HG02840 (cell line): Measurements from ENCODE around the gene TSC22D2.
"Not testable (repeated sequence)": the region's sequence is repeated elsewhere in the genome, so short reads cannot be mapped to it uniquely, and the experiment has no call there.

Experiments used
- ATAC-seq: cut with Tn5 transposase; IDR thresholded peaks from one replicate; pipeline ENCODE4 v1.9.1; 2021; ENCODE audit warnings: mild to moderate bottlenecking, moderate library complexity, moderate number of reproducible peaks; ENCODE audit not compliant: unreplicated experiment, low FRiP score

TSC22D2 gene

GRCh38 chr3:150469931-150470740 is 62.0 kb downstream of the TSC22D2 start:
- no peak for ATAC-seq

DNA sequence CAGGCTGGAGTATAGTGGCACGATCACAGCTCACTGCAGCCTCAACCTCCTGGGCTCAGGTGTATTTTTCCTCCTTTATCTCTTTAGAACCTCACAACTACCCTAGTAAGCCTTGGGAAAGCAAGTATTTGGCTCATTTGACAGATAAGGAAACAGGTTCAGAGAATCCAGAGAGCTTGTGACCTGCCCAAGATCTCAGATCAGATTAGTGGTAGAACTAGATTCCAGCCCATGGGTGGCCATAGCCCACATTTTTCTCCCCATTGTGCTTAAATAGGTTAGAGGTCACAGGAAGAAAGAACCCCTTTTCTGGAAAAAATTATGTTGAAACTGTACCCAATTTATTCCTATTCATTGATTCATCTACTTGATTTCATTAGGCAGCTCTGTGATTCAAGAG is 64.3 kb downstream of the TSC22D2 start:
- ATAC-seq = no peak

DNA sequence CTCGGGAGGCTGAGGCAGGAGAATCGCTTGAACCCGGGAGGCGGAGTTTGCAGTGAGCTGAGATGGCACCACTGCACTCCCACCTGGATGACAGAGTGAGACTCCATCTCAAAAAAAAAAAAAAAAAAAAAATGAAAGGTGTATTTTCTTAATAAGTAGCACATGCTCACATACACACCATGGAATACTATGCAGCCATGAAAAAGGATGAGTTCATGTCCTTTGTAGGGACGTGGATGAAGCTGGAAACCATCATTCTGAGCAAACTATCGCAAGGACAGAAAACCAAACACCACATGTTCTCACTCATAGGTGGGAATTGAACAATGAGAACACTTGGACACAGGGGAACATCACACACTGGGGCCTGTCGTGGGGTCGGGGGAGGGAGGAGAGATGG is 65.1 kb downstream of the TSC22D2 start:
- not testable (repeated sequence) for ATAC-seq

DNA sequence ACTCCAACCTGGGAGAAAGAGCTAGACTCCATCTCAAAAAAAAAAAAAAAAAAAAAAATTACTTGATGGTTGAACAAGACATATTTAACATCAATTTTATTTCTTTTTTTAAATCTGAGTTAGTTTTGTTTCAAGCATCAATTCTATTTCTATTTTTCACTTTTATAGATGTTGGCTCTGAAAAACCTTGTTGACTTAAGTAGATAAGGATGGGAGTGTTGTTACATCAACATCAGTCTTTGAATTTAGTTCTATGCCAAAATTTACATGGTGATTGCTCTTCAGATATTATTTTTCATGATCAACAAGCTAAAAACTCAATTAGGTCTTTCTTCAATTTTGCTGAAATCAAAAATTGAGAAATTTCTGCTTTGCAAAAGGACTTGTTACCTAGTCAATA is 71.3 kb downstream of the TSC22D2 start:
- no peak for ATAC-seq

GRCh38 chr3:150480877-150481276 is 72.8 kb downstream of the TSC22D2 start:
- ATAC-seq = no peak

GRCh38 chr3:150483226-150483625 is 75.1 kb downstream of the TSC22D2 start:
- ATAC-seq = no peak

DNA sequence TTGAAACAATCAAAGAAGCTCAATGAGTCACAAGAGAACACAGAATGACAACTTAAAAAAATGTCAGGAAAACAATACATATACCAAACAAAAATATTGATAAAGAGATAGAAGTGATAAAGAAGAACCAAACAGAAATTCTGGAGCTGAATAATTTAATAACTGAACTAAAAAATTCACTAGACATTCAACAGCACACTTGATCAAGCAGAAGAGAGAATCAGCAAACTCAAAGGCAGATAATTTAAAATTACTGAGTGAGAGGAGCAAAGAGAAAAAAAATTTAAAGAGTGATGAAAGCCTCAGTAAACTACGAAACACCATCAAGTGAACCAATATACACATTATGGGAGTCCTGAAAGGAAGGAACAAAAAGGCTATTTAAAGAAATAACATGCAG is 76.3 kb downstream of the TSC22D2 start:
- ATAC-seq = no peak

- ATAC-seq = no peak
These were observed 80.8 kb downstream of the TSC22D2 start for GRCh38 chr3:150488867-150489266.

GRCh38 chr3:150490277-150490986 is 82.3 kb downstream of the TSC22D2 start:
- no peak for ATAC-seq

DNA sequence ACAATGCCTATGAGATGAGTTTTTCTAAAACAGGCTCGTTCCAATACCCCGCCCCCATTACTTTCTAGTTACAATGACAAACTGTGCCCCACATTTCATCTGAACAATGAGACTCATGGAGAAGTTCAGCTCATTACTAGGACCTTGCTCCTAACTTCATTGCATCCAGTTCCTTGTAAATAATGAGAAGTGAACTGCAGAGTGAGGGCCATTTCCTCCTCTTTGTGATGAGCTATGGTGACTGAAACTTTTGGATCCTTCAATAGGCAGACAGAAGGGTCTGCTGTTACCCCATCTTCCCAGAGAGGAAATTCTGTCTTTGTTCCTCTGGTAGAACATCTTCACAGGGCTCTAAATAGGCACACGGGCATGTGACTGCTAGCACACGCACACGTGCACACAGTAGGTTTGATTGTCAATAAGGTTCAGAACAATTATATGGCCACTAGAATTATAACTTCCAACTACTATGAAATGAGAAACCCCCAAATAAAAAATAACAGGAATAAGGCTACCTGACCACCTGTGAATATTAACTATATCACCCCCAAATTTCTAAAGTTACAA is 86.4 kb downstream of the TSC22D2 start:
- no peak for ATAC-seq

DNA sequence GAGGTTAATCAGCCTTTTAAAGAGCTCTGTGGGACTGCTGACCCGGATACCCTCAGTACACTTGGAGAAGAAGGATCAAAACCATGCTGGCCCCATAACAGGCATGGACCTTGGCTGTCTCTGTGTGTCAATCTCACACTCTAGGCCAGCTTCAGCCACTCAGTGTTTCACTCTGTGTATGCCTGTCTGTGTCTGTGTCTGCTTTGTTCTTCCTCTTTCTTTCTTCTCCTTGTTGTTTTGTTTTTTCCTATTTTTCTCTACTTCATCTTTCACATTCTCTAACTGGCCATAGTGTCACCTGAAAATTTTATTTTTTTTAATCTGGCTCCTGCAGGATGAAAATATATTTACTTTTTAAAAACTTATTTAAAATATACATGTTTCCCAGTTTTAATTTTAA is 87.1 kb downstream of the TSC22D2 start:
- ATAC-seq = no peak

GRCh38 chr3:150495563-150496168 is 87.6 kb downstream of the TSC22D2 start:
- no peak for ATAC-seq

DNA sequence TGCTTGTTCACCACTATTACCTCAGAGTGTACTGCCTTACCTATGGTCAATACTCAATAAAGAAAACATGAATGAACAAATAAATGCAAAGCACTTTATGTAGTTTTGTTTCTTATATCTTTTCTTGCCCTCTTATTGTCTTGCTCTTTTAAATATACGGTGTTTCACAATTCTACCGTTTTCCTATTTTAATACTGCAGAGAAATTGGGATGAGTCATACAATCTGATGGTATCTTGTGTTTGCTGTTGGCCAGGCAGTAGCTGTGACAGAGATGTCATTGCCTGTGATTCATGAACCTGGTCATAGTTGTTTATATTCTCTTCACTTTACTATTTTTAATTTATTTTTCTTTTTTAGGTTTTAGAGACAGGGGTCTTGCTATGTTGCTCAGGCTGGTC is 89.9 kb downstream of the TSC22D2 start:
- ATAC-seq = no peak

DNA sequence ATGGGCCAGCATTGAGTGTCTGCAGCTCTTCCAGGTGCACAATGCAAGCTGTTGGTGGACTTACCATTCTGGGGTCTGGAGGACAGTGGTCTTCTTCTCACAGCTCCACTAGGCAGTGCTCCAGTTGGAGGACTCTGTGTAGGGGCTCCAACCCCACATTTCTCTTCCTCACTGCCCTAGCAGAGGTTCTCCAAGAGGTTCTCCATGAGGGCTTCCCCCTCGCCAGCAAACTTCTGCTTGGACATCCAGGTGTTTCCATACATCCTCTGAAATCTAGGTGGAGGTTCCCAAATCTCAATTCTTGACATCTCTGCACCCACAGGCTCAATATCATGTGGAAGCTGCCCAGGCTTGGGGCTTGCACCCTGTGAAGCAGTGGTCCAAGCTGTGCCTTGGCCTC is 92.9 kb downstream of the TSC22D2 start:
- not testable (repeated sequence) for ATAC-seq

DNA sequence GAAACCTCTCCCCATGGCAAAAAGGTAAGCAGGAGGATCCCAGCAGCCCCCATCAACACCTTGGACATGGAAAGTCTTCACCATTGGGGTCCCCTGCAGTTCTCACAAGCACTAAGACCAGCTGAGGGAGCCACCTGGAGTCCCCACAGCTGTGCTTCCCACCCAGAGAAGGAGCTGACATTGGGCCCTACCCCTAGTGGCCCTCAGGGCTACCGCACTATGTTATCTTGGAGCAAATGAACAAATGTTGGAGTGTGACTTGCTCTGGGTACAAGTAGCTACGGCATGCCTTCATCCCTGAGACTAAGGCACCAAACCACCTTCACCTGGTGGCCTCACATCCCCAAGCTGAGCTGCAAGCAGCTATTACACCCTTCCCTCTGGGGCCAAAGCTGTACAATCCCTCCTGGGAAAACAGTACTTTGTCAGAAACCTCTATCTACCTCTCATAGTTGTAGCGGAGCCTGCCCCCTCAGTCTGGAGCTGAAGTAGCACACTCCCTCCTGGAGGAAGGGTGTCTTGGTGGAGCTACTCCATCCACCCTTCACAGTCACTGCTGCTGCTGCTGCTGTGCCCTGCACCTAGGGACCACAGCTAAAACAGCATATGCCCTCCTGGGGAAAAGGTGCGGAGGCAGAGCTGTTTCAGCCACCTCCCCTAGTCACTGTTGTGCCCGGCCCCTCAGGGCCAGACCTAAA is 95.5 kb downstream of the TSC22D2 start:
- no peak for ATAC-seq

- no peak for ATAC-seq
These were observed 96.4 kb downstream of the TSC22D2 start for GRCh38 chr3:150504483-150504882.

- ATAC-seq = no peak
These were observed 100.3 kb downstream of the TSC22D2 start for GRCh38 chr3:150508401-150508800.

- no peak for ATAC-seq
These were observed 101.7 kb downstream of the TSC22D2 start for GRCh38 chr3:150509780-150510179.

DNA sequence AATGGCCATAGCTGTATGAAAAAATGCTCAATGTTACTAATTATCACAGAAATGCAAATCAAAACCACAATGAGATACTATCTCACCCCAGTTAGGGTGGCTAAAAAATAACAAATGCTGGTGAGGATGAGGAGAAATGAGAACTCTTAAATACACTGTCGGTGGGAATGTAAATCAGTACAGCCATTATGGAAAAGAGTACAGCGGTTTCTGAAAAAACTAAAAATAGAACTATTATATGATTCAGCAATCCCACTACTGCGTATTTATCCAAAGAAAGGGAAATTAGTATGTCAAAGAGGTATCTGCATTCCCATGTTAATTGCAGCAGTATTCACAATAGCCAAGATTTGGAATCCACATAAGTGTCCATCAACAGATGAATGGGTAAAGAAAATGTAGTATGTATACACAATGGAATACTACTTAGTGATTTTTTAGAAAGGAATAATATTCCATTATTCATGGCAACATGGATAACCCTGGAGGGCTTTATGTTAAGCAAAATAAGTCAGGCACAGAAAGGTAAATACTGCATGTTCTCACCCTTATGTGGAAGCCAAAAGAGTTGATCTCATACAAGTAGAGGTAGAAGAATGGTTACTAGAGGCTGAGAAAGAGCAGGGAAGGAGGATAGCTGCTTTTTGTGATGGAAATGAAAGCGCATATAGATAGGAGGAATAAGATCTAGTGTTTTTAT is 103.2 kb downstream of the TSC22D2 start:
- ATAC-seq = no peak

DNA sequence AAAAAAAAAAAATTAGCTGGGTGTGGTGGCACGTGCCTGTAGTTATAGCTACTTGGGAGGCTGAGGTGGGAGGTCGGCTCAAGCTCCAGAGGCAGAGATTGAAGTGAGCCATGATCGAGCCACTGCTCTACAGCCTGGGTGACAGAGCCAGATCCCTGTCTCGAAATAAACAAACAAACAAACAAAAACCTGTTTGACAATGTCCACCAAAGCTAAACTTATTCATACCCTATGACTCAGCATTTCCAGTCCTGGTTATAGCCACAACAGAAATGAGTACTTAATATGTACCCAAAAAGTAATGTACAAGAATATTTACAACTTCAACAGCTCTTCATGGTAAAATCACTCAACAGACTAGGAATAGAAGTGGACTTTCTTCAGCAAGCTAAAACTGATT is 107.1 kb downstream of the TSC22D2 start:
- no peak for ATAC-seq
